ENCODE measurements around the gene C1QTNF8.

- TF ChIP-seq TAF1 (IDR thresholded peaks at IDR 0.05; ENCODE audit: low read depth) (no peak), RAD21 (IDR thresholded peaks at IDR 0.05; ENCODE audit: low read depth) (no peak), FOXM1 (IDR thresholded peaks at IDR 0.05; ENCODE audit: borderline replicate concordance, low read depth) (no peak), CEBPB (IDR thresholded peaks at IDR 0.05) (no peak), NFIC (IDR thresholded peaks at IDR 0.05) (no peak), CREB1 (IDR thresholded peaks at IDR 0.05; ENCODE audit: low read depth) (no peak), YY1 (IDR thresholded peaks at IDR 0.05; ENCODE audit: low read depth) (no peak), EP300 (IDR thresholded peaks at IDR 0.05; ENCODE audit: borderline replicate concordance) (no peak), MAX (IDR thresholded peaks at IDR 0.05) (no peak), ZBTB7A (IDR thresholded peaks at IDR 0.05; ENCODE audit: low read depth) (no peak), EGR1 (IDR thresholded peaks at IDR 0.05) (no peak), USF1 (IDR thresholded peaks at IDR 0.05) (no peak)
Observed at GRCh38 chr16:1065469-1066128, 30.4 kb downstream of the C1QTNF8 start.

Measured in Ishikawa (cell line).